Astrocyte of the spinal cord (primary cell): ENCODE results near the gene NTF4.

Experiments
- DNase-seq: peaks from one replicate; pipeline ENCODE4 v3.0.0; 2011; ENCODE audit warnings: low read depth, low spot score
- H3K4me3 ChIP-seq: 2 replicates; pipeline ENCODE4 v1.5.1; 2011; ENCODE audit warnings: low read depth, mild to moderate bottlenecking, low read length, moderate library complexity
- in situ Hi-C: cut with HindIII; loops from 2 replicates; pipeline ENCODE4 v1.10.0; 2017; ENCODE audit warnings: low sequenced_read_pairs
- TF ChIP-seq, protein P1 (sequence below): IDR thresholded peaks from 2 replicates; pipeline ENCODE4 v1.5.1; 2012; ENCODE audit warnings: low read depth, mild to moderate bottlenecking, low read length, inconsistent platforms

The NTF4 gene

DNA sequence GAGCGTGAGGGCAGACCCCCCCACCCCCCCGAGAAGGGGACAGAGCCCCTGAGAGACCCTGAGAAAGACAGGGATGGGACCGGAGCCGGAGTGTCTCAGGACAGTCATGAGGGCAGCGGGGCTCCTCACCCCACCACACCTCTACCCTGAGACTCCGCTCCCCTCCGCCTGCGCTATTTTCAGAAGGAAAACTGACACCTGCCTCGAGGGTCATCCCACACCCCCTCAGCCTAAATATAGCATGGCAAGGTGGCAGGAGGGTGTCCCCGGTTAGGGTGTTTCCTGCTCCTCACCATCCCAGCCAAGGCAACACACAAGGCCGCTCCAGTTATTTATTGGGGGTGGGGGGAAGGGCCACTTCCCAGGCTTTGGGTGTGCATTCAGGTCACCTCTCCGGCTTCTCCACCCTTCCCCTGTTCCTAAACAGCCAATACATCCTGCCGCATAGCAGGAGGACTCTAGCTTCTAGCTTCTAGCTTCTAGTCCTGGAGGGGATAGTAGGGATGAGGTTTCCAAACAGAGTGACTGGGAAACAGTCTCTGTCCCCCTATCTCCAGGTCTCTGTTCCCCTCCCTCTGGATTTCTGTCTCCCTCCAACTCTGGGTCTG, 1.4 kb upstream of the NTF4 start:
- TF ChIP-seq, protein P1, sequence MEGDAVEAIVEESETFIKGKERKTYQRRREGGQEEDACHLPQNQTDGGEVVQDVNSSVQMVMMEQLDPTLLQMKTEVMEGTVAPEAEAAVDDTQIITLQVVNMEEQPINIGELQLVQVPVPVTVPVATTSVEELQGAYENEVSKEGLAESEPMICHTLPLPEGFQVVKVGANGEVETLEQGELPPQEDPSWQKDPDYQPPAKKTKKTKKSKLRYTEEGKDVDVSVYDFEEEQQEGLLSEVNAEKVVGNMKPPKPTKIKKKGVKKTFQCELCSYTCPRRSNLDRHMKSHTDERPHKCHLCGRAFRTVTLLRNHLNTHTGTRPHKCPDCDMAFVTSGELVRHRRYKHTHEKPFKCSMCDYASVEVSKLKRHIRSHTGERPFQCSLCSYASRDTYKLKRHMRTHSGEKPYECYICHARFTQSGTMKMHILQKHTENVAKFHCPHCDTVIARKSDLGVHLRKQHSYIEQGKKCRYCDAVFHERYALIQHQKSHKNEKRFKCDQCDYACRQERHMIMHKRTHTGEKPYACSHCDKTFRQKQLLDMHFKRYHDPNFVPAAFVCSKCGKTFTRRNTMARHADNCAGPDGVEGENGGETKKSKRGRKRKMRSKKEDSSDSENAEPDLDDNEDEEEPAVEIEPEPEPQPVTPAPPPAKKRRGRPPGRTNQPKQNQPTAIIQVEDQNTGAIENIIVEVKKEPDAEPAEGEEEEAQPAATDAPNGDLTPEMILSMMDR = no peak
- in situ Hi-C loops = no loop called here
- DNase-seq = no peak
- H3K4me3 ChIP-seq = no peak overlapping the region

DNA sequence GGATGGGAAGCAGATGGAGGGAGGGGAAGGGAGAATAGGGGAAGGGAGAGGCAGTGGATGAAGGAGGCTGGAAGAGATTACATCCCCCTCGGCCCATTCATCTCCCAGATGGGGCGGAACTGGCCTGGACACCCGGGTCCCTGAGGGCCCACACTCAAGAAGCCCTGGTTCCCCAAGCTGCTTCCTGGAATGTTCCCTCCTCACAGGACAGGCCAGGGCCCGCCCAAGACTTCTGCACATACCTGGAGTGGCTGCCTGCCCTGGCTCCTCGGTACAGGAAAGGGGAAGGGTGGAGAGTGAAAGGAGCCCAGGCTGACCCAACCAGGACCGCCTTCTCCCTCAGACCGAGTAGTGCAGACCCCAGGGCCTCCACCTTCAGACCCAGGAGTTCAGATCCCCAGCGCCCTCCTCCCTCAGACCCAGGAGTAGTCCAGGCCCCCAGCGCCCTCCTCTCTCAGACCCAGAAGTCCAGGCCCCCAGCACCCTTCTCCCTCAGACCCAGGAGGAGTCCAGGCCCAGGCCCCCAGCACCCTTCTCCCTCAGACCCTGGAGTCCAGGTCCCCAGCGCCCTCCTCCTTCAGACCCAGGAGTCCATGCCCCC, 489 bp downstream of the NTF4 start:
- in situ Hi-C loops = no loop called here
- DNase-seq = no peak
- H3K4me3 ChIP-seq = no peak overlapping the region

DNA sequence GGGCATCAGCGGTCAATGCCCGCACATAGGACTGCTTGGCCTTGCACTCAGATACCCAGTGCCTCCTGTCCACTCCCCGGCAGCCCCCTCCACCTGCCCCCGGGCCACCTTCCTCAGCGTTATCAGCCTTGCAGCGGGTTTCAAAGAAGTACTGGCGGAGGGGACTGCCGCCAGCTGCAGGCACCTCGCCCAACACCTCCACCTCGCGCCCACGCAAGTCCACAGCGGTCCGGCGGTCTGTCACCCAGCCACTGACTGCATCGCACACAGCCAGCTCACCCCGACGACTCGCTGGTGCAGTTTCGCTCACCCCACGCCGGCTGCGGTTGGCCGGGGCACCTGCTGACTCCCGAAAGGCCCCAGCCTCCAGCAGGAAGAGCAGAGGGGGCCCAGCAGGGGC, 3.2 kb downstream of the NTF4 start:
- in situ Hi-C loops = no loop called here
- no peak overlapping the region for H3K4me3 ChIP-seq
- no peak for DNase-seq
- TF ChIP-seq, protein P1 = no peak

More for the DNA sequence above, 489 bp downstream of the NTF4 start:
- TF ChIP-seq, protein P1 = no peak

DNA sequence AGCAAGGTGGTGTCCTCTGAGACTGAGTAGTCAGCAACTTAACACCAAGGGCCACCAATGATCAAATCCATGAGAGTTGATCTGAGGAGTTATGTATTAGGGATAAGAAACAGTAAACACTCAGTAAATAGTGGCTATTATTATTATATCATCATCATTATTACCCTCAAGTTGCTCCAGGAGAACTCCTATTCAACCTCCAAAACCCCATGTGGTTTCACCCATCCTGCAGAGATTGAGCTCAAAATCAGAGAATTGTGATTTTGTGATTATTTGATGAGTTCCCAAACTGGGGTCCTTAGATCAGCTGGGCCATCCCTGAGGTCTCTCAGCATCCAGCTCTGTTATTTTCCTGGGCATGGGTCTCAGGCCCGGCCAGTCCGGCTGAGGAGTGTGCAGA, 3.6 kb downstream of the NTF4 start:
- in situ Hi-C loops = no loop called here
- no peak overlapping the region for H3K4me3 ChIP-seq
- TF ChIP-seq, protein P1 = no peak
- DNase-seq = no peak

DNA sequence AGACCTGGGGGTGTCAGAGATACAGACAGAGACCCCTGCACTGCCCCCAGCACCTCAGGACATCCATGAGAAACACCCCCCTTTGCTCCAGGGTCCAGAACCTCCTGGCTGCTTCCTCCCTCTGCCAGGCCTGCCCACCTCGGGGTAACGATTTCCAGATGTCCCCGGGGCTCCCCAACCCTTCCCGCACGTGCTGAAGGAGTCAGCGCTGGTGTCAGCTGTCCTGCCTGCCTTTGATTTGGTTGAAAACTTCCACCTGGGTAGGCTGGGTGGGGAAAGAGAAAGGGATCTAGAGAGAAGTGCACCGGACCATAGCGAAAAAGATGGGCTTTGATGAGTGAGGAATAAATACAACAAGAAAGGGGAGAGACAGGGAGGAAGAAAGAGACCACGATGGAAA, 5.6 kb downstream of the NTF4 start:
- in situ Hi-C loops = no loop called here
- no peak overlapping the region for H3K4me3 ChIP-seq
- DNase-seq = no peak
- TF ChIP-seq, protein P1 = no peak

DNA sequence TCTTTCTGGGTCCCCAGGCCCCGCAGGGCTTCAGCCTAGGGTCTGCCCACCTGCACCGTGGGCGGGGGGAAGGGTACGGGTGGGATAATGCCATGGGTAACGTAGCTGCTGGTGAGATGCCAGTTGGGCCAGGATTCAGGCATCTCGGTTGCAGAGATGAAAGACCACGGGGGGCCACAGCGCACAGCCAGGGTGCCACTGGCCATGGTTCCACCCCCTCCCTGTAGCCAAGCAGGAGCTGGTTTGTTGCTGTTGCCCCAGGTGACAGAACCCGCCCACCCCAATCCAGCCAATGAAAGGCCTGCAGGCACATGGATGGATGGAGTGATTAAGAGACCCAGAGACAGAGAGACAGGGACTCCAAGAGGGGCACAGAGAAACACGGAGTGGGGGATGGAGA, 6.1 kb downstream of the NTF4 start:
- in situ Hi-C loops = no loop called here
- TF ChIP-seq, protein P1 = no peak
- peak; percentile 35 for DNase-seq
- no peak overlapping the region for H3K4me3 ChIP-seq
